HG03342 (cell line): ENCODE measurements around the gene TICRR.

Experiments used
- ATAC-seq: cut with Tn5 transposase; IDR thresholded peaks from one replicate; pipeline ENCODE4 v1.9.1; 2021; ENCODE audit warnings: mild to moderate bottlenecking, moderate library complexity; ENCODE audit not compliant: unreplicated experiment

Gene TICRR

GRCh38 chr15:89627256-89627970 lies 52.1 kb downstream of the TICRR start:
- no peak for ATAC-seq

DNA sequence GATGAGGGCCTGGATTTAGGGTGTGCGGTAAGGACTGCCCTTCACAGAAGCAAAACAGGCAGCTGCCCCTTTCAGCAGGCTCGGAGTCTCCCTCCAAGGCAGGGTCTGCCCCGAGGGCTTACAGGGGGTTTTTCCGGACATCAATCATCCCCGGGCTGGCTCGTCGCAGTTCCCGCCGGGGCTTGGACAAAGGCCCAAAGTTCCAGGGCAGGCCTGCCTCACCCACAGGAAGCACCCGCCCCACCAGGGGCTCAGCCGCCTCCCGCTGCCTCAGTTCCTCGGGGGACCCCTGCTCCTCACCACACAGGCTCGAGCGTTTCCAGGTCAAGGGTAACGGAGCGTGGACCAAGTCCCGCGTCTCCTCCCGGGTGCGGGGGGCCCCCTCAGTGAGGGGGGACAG lies 53.0 kb downstream of the TICRR start:
- ATAC-seq: no peak

- no peak for ATAC-seq
These were observed 53.8 kb downstream of the TICRR start for GRCh38 chr15:89628806-89629715.

DNA sequence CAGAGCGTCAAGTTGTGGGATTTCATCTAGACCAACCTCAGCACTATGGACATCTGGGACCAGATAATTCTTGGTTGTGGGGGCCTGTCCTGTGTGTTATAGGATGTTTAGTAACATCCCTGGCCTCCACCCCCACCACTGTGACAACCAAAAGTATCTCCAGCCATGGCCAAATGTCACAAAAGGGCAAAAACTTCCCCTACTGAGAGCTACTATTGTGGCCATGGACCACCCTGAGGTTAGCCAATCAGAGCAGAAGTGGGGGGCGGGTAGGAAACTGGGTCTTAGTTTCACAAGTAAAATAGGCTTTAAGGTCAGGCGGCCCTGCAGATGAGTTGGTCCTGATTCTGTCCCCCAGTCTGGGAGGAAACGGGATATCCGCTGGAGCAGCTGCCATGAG lies 54.6 kb downstream of the TICRR start:
- no peak for ATAC-seq

- ATAC-seq: no peak
These were observed 55.0 kb downstream of the TICRR start for GRCh38 chr15:89630260-89630659.

DNA sequence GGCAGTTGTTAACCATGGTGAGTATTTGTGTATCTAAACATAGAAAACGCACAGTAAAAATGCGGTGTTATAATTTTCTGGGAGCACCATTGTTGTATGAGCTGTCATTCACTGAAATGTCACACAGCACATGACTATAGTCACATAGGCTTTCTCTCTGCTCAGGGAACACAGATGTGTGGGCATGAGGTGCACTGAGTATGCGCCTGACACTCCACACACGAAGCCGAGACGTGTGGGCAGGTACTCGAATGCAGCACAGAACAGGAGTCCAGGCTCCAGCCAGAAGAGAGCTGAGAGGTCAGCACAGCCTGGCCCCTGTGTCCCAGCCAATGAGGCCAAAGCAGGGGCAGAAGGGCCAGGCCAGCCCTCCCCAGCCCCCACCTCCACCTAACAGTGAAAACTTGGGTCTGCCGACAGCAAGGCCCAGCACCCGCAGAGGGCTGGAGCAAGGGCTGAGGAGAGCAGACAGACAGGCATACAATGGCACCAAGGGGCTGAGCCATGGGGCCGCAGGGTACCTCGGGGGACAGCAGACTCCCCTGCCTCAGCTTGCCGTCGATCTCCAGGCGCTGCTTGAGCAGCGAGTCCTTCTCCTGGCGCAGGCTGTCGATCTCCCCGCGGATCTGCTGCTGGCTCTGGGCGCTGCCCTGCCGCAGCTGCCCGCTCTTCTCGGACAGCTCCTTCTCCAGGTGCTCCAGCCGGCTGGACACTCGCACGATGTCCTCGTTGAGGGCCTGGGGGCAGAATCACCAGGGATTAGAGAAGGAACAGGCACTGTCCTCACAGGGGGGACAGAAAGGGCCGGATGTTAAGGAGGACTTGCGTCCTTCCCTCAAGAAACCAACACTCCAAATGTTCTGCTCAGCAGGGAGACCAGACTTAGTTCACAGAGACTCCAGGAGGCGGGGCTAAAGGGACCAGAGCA lies 56.0 kb downstream of the TICRR start:
- no peak for ATAC-seq

GRCh38 chr15:89631902-89632264 lies 56.6 kb downstream of the TICRR start:
- no peak for ATAC-seq

- no peak for ATAC-seq
These were observed 57.5 kb downstream of the TICRR start for GRCh38 chr15:89632563-89633430.

DNA sequence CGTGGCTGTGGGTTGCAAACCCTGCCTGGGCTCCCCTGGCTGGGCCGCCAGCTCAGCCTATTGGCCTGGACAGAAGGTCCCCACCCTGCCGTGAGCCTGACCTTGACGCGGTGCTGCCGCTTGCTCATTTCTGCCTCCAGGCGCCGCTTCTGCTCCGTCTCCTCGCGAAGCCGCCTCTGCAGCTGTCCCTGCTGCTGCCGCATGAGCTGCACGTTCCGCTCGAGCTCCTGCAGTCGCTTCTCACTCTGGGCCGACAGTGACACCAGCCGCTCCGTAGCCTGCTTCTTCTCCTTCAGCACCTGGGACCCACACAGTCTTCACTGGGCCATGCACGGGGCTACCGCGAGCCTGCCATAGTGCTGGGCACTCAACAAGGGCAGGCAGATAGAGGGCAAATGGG lies 58.3 kb downstream of the TICRR start:
- no peak for ATAC-seq

DNA sequence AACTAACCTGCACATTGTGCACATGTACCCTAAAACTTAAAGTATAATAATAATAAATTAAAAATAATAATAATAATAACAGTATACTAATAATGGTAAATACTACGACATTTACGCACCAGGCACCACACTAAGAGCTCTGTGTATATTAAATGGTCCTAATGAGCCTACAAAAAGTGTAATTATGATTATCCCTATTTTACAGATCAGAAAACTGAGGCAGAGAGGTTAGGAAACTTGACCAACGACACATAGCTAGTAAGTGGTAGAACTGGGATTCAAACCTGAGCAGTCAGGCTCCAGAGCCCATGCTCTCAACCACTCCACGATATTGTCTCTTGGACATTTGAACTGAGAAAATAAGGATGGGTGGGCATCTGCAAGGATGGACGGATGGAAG lies 65.0 kb downstream of the TICRR start:
- ATAC-seq: no peak

DNA sequence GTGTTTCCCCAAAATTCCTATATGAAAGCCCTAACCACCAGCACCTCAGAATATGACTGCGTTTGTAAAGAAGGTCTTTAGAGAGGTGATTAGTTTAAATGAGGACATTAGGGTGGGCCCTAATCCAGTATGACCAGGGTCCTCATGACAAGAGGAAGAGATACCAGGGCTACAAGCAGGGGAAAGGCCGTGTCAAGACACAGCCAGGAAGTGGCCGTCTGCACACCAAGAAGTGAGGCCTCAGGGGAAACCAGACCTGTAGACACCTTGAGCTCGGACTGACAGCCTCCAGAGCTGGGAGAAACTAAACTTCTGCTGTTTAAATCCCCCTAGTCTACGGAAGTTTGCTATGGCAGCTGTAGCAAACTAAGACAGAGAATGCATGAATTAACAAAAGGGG lies 65.8 kb downstream of the TICRR start:
- ATAC-seq: no peak

DNA sequence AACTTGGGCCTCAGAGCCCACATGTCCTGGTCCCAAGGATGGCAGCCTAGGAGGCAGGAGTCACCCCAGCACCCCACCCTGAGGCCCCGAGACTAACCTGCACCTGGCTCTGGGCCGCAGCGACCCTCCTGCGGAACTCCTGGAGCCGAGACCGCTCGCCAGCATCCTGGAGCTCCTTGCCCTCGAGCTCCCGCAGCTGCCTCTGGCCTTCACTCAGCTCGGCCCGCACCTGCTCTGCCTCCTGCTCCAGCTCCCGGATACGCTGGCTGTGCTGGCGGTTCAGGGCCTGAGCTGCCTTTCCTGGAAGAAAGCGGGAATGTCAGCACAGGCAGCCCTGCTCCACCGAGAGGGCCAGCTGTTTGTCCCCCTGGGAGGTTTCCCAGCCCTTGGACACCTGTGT lies 66.8 kb downstream of the TICRR start:
- no peak for ATAC-seq

DNA sequence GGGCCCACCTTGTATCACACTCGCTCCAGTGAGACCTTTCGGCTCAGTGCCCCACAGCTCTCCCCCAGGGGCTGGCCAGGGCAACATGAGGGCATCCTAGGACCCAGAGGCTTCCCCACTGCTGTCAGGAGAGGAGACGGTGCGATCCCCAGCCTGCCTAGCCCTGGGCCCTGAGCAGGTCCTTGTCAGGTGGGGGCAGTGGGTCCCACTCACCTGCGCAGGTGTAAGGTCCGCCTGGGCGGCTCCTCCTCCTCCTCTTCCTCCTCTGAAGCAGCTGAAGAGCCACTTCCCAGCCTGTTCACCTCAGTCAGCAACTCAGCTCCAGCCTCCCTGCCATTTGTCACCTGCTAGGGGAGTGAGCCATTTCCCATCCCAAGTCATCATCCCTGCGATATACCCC lies 70.4 kb downstream of the TICRR start:
- no peak for ATAC-seq

DNA sequence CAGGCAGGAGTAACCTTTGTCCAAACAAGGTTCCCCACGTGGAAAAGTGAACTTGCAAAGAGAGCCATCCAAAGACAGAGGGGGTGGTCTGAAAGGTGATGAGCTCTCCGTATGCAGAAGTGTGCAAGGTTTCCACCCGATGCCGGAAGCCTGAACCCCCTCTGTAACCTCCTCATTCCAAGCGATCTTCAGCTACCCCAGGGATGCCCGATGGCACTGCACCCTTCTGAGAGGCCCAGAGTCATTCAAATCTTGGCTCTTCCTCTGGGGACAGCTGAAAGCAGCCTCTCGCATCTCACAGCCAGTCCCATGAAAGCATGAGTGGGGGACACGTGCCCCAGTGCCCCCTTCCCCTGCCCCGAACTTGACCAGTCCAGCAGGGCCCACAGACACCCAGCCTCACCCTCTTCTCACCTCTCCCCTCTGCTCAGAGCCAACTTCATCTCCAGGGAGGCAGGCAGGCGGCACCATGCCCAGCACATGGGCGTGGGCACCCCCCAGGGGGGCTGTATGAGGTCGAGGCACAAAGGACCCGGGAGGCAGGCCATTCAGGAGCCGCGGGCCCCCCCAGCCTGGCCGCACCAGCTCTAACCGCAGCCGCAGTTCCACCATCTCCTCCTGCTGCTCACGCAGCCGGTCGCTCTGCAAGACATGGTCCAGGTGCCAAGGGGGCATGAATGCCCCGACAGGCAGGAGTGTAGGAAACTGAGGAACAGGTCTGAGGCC lies 71.3 kb downstream of the TICRR start:
- no peak for ATAC-seq

DNA sequence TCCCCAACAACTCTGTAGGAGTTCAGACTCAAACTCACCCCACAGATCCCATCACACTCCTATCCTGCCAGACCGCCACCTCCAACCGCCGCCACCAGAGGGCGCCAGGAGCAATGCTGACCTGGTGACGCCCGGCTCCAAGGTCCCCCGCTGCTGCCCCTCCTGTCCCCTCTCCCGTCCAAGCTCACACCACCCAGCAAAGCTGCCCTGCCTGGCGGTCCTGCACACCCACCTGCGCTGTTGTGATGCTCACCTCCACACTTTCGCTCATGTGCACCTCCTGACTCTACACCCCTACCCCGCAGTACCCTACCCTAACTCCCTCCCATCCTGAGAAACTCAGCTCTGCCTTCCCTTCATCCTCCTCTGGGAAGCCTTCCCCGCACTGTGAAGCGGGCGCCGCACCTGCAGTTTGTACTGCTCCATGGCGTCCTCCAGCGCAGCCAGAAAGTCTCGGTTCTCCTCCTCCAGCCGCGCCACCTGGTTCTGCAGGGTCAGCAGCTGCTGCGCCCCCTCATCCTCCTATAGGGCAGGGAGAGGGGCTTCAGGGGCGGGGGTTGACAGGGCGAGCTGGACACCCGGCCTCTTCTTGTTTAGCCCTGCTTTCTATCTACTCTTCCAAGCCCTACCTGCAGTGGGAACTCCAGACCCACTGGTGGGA lies 72.1 kb downstream of the TICRR start:
- ATAC-seq: peak; percentile 57

DNA sequence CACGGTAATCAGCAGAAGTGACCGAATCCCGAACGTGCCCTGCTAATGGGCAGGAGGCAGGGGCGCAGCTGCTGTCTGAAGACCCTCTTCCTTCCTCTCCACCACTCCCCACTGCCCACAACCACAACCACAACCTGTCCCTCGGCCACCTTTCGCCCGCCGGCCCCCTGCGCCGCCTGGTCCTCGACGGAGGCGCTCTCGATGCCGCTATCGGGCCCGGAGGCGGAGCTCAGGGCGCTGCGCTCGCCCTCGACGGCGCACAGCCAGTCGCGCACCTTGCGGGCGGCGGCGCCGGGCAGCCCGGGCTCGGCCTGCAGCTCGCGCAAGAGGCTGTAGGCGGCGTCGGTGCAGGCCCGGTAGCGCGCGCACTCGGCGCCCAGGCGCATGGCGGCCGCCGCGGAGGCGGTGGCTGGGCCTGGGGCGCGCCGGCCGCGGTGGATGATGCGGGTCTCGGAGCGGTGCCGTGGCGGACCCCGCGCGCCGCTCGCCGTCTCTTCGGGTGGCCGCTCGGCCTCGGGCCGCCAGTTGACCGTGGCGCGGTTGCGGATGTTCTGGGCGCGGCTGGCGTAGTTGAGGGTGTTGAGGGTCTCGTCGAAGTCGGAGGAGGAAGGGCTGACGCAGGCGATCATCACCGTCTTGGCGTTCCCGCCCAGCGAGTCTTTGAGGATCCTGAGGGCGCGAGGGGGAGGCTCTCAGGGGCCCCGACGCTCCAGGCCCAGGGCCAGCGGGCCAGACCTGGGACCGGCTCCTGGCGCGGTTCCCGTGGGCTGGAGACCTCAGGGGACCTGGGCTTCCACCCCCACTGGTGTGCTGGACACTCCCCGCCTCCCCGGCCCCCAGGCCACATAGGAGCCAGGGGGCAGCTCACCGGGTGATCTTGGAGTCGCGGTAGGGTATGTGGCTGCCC lies 73.1 kb downstream of the TICRR start:
- ATAC-seq: no peak

DNA sequence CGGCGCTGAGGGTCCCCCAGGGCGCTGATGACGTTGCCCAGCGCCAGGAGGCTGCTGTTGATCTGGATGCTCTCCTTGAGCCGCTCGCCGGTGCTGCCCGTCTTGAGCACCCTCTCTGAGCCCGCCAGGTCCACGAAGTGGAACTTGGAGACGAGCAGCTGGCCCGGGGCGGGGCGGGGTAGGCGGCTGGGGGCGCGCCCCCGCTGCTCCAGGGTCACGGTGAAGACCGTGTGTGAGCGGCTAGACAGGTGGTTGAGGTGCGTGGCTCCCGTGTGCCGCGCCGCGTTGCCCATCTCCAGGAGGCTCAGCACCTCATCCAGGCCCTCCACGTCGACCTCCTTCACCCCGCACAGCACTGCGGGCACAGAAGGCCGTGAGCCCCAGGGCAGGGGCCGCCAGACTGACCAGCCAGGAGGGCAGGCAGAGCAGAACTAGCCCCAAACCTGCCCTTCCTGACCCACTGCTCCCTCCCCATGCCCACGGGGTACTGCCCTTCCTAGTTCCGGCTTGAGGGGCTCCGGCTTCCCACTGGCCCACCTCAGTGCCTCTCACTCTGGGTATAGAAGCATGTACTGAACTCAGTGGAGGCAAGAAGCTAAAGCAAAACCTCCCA lies 73.8 kb downstream of the TICRR start:
- ATAC-seq: no peak

- no peak for ATAC-seq
These were observed 74.4 kb downstream of the TICRR start for GRCh38 chr15:89649716-89650115.
